Medulla oblongata (tissue), 1 donor: Measurements from ENCODE around the gene KIF25.

Experiments used
- DNase-seq: peaks from one replicate; pipeline ENCODE4 v3.0.0-alpha.2; 2015; ENCODE audit errors: extremely low spot score

Gene KIF25

DNA sequence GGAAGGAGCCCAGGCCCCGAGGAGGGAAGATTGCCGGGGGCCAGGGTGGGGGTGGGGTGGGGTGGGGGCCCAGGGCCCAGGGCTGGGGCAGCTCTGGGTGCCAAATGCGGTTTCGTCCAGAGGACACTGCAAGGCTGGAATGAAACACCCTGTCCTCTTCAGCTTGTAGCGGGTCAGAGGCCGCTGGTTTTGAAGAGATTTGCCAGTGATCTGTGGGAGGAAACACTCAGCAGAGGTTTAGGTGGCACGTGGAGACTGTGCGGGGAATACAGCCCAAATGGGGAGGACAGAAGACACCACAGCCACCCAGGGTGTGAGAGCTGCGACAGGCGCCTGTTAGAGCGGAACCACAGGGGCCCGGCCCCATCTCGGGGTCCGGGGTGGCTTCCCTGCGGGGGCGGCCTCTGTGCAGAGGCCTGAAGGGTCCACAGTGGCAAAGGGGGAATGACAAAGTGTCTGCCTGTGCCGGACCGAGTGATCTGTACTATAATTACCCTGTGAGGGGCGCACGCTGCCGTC lies 52.3 kb downstream of the KIF25 start:
- DNase-seq = no peak

DNA sequence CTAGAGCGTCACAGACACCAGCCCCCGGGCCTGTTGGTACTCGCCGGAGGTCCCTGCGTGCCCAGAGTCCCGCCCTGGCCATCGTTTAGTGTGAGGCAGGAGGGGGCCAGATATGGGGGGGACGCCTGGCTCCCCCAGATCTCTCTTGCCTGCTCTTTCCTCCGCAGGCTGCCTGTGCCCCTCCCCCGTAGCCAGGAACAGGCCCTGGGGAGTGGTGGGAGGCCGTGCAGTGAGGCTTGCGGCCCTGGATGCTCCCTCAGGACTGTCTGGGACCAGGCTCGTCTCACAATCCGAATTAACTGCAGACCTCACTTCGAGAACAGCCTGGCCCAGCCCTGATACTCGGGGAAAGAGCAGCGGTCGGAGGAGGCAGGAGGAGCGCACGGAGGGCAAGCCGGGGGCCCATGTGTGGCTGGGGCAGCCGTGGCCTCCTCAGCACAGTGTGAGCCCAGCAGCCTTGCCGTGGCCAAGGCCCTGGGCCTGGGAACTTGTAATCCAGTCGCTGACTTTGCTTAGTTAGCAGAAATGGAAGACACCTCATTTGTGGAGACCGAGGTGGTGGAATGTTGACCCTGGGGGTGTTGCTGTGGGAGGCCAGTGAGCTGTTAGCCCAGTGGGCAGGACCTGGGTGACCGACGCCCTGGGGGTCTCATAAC lies 52.9 kb downstream of the KIF25 start:
- DNase-seq = no peak

DNA sequence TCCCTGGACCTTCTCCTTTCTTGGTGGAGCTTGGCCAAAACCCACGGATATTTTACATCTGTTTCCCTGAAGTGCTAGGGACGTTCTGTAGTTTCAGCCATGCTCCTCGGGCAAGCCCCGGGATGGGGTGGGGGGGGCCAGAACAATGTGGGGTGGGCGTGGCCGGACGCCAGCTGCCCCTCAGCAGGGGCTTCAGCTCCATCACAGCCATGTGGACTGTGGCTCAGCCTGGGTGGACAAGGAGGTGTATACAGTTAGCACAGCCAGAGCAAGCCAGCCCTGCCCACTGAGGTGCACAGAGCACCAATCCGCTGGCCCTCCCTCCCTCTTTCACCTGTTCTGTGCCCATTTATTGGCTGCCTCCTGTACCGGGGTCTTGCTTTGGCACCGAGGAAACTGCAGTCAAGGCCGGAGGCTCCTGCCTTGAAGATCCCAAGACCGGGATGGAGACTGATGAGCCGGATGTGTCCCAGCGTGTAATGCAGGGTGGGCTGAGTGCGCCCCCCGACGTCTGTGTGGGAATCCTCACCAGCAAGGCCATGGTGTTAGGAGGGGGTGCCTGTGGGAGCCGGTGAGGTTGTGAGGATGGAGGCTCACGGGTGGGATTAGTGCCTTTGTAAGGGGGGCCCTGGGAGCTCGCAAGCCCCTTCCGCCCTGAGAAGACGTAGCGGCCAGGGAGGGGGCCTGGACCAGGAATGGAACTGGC lies 53.6 kb downstream of the KIF25 start:
- peak; percentile 27 for DNase-seq

DNA sequence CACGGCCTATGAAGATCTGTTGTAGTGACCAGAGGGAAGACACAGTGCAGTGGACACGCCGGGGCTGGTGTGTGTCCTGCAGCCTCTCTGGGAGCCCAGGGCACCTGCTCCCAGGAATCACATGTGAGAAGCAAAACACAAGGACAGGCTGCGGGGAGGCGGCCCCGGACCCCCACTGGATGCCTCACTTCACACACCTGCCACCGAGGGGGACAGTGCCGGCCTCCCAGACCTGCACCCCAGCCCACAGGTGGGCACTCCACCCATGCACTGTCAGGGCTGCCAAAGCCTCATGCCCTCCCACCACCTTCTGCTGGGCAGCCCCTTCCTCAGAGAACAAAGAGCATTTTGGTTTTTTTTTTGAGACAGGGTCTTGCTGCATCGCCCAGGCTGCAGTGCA lies 54.2 kb downstream of the KIF25 start:
- DNase-seq = no peak

DNA sequence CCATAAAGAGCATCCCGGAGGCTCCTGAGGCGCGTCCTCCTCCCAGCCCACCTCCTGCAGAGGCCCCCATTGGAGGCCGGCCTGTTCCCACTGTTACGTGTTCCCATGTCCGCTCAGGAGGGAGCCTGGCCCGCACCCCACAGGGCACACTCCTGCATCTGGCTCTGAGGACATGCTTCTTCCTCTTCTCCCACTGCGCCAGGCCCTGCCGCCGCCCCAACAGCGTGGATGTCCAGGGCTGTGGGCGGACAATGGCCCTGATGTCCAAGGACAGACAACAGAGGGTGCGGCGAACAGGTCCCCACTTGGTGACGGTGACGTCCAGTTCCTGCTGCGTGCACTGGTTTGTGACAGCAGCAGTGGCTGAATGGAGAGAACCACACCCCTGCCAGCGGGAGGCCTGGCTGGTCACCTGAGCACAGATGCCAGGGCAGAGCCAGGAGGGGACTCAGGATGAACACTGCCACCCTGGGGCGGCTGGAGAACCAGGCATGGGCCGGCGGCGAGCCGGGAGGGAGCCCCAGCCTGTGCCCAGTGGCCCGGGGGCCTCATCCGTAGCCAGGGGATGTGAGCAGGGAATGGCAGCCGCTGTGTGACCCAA lies 54.9 kb downstream of the KIF25 start:
- no peak for DNase-seq

DNA sequence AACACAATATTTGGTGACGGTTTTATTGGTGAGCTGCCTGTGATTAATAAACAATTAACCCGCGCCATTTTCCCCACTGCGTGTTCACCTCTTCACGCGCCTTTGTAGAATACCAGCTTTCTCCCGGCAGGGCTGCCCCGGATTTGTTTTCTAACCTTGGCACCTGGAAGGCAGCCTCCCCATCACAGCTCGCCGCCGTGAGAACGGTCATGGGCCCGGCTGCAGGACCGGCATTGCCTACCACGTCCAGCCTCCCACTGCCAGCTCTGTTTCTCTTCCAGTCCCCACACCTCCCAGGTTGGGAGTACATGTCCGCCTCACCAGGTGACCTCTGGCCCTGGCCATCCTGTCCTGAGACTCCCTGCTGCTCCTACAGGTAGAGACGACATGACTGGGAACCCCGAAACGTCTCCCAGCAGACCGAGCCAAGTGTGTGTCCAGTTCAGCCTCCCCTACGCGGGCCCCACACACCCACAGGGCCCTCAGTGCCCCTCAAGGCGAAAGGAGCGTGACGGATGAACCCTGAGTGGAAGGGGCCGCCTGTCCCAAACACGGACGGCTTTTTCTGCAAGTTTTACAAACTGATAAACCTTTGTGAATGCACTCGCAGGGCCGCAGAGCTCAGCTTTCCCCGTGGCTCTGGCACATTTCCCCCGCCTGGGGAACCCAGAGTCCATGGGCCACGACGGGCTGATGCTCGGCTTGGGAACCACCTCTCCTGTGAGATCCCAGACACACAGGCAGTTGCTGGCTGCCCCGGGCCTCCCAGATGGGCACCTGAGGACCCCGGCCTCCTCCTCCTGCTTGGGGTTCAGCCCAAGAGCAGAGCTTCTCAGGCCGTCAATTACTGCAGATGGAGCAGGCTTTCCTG lies 55.9 kb downstream of the KIF25 start:
- DNase-seq = no peak

DNA sequence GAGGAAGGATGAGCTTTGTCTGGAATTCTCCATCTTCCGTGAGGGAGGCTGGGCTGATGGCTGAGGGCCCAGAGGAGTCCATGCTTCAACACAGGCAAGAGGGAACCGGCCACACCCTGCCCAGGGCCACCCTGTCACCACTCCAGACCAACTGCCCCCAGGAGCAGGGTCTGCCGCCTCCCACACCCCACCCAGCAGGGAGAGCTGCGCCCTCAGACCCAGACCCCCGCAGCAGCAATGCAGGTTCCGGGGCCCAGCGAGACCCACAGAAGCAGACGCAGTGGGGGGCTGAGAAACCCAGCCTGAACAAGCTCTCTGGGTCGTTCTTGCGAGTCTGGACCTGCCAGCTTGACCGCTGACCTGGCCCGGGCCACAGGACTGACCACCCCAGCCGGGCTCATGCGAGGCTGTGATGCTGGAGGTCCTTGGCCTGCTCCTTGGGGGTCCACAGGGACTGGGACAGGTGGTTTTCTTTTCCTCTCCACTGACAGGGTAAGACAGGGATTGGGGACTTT lies 56.5 kb downstream of the KIF25 start:
- DNase-seq = no peak

DNA sequence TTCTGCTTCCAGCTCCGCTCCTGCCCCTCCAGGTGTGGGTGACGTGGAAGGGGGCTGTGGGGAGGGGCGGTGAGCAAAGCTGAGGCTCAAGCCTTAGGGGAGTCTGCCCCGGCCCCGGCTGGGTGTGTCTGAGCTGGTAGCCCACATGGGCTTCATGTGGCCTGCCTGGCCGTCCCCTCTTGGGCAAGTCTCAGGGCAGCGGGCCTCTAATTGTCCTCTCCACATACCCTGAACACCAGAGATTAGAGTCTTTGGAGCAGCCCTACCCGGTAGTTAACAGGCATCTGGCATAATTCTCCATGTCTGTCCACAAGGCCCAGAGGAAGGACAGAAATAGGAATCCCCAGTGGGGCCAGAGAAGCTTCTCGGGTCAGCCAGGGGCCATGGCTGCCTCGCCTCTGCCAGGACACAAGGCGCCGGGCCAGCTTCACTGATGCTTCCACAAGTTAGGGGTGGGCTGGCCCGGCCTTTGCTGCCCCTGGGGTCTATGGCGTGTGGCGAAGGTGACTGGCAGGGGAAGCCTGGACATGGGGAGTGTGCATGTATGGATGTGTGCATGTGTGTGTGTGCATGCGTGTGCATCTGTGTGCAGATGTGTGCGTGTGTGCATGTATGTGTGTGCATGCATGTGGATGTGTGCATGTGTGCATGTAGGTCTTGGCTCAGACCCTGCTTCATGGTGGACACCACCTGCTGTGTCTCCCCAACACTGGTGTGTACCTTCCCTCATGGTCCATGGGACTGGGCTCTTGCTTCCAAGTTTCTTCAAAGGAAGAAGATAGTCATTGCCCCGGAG lies 57.5 kb downstream of the KIF25 start:
- DNase-seq = no peak

DNA sequence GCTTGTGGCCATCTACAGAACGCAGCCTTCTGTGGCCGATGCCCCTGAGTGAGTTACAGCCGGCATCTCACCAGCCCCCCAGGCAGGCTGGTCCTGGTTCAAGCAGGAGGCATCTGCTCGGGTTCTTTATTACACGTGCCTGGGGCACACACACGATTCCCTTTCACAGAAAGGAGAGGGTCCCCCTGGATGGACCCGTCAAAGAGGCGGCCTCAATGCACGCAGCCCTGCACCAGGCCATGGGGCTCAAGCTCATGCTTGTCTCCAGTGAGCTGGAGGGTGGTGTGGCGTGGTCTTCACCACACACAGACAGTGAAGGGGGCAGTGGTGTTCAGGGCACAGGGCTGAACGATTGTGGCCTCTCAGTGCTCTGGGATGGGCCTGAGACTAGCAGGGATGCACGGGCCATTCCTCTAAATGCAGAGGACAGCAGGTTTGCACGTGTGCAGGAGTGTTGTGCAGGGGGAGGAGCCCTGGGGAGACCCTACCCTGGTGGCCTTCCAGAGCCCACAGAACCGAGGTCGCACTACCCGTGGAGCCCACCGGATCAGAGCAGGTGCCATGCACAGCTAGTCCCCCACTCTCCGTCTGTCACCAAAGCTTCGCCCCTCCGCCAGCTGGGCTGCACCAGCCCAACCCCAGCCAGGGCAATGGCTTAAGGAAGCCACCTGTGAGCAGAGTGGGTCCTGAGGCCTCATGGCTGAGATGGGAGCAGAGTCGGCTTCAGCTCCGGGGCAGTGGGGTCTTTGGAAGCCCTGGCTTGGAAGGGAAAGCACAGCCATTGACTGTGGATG lies 58.4 kb downstream of the KIF25 start:
- no peak for DNase-seq

DNA sequence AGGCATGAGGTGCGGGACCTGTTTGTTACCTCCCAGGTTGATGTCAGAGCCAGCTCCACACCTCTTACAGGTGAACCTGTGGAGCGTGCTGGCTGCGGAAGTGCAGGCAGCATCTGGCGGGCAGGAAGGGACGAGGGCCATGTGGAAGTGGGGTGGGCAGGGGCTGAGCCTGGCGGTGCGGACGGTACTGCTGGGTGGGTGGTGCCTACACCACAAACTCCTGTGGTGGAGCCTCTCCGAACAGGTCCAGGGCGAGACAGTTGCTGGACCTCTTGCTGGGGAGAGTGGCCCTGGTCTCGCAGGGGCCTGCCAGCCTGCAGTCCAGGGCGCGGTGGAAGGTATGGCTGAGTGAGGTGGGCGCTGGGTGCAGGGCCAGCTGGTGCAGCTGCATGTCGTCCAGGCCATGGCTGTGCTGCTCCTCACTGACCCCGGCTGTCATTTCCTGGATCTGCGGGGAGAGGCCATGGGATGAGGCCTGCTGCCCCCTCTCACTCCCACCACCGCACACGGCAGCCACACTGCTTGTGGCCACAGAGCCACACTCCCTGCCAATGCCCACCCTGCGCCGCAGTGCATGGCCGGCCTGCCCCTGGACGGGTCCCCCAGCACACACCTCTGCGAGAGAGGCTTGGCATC lies 59.5 kb downstream of the KIF25 start:
- no peak for DNase-seq

DNA sequence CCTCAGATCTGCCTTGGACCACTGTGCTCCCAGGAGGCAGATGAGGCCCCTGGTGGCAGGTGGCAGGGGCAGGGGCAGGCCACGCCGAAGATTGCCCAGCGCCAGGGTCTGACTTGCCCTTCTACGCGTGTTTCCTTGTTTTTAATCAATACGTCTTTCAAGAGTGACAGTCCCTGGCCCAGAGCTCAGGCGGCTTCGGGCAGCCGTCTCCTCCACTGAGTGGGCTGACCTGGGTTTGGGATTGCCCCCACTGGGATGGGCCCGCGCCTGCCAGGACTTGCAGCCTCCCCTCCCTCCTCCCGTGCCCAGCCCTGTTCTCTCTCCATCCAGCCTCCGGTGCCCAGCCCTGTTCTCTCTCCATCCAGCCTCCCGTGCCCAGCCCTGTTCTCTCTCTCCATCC lies 60.4 kb downstream of the KIF25 start:
- no peak for DNase-seq

DNA sequence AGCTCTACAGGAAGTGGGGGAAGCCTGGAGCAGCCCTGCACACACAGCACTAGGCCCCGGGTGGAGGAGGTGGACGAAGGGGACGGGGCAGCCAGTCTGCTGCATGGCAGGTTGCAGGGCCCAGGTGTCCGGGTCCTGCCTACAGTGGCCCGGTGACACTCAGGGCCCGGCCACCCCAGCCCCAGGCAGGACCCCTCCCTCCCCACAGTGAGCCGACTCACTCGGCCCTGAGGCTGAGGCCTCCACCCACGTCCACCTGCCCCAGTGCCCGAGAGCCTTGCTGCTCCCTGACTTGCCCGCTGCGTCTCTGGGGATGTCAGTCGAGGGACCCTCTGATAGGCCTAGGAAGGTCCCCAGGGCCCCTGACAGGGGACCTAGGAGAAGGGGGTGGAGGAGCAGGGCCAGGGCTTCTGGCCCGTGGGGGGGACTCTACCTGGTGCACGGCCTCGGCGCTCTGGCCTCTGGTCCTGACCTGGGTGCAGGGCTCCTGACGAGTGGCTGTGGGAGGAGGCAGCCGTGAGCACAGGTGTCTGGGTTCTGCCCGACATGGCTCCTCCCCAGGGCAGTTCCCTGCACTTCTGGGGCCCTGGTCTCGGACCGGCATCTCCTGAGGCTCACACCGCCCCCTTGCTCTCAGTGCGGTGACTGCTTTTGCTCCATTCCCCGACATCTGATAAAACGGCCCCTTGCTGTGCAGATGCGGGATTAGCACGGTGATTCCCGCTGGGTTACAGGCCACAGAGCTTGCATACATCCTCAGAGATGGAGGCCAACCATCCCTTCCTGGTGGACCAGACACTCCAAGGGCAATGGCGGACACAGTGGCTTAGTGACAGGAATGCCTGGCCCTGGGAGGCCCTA lies 61.5 kb downstream of the KIF25 start:
- no peak for DNase-seq

DNA sequence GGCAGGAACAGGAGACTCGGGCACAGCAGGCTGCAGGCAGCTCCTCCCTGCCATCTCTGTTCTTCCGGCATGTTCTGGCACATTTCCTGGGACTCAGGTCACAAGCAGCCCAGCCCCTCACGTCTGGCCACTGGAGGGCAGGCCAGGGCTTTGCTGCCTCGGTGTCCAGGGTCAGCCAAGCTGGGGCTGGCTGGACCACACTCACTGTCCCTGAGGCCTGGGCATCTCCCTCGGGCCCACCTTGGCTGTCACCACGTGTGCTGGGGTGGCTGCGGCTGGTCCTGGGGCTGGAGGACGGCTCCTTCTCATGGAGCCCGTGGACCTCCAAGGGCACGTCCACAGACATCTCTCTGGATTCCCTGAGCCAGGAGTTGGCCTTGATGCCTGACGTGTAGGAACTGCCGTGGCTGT lies 63.1 kb downstream of the KIF25 start:
- DNase-seq = peak; percentile 80

DNA sequence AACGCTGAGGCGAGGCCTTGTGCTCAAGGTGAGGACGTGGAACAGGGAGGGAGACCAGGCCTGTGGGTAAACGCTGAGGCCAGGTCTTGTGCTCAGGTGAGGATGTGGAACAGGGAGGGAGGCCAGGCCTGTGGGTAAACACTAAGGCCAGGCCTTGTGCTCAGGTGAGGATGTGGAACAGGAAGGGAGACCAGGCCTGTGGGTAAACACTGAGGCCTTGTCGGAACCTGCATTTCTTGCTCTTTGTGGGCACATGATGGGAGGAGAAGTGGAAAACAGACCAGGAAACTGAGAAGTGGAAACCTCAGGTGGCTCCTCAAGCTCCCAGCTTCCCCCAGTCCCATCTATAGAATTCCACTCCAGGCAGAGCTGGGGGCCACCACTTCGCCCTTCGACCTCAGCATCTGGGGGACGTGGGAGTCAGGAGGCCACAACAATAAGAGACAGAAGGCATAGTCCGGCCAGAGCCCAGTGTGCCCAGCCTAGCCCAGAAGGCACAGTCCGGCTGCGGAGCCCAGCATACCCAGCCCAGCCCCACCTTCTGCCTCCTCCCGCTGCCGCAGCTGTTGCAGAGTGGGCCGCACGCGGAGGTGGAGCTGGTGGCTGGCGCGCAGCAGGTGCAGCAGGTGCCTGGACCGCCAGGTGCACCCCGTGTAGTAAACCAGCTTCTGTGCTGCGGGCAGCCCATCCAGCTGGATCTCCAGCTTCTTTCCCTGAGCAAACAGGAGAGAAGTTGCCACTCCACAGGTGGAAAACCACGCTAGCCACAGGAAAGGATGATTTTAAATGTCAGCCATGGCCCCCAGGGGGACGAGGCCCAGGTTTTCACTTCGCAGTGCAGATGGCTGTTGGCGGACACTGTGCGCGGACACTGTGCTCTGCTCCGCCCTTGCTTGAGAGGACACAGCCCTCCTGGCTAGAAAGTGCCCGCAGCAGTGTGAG lies 64.1 kb downstream of the KIF25 start:
- no peak for DNase-seq

DNA sequence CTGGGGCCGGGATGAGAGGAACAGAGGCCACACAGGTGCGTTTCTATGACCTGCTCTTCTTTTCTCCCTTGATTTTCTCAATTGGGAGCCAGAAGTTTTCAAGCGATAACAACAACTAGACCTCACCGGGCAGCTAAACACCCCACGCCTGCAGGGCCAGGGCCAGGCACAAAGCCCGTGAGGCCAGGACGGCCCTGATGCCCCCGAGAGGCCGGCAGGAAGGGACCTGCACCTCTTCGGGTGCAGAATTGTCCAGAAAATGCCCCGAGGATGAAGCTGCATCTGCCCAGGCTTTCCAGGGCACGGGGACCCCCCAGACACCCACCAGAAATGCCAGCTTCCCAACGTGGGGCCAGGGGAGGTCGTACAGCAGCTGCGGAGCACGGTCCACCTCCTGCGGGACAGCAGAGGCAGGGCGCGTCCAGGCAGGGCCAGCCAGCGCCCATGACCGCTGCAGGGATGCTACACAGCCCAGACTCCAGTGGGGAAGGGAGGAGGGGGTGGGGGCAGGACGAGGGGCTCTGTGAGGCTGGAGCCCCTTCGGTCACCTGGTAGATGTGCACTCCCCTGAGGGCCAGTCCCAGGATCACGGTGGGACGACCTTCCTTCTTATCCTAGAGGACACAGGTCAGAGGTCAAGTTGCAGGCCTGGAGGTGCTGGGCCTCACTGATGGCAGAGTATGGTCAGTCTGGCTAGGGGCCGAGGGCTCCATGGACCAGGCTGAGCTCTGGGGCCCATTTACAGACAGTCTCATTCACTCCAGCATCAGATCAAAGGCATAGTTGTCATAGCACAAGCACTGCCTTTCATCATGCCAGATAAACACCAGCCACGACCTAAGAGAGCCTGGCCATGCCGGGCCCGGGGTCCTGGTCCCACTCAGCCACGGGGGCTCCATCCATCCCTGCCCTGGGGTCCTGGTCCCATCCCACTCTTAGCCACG lies 65.1 kb downstream of the KIF25 start:
- peak; percentile 5 for DNase-seq

DNA sequence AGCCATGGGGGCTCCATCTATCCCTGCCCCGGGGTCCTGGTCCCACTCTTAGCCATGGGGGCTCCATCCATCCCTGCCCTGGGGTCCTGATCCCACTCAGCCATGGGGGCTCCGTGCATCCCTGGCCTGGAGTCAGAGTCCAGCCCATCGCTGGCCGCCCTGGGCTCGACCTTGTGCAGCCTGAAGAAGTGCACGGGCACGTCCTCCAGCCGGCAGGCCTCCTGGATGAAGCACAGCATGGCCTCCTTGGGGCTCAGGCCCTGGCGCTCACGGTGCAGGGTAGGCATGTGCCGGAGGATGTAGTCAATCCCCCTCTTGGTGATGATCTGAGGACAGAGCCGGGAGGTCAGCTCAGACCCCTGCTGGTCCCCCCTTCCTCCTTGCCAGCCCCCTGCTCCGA lies 66.0 kb downstream of the KIF25 start:
- DNase-seq = no peak
